A549 (cell line): ENCODE results near the gene ARAP1. TPM values are rescaled to one million over a fixed set of nuclear protein-coding genes. Genes with fewer than 3 reads are reported as not detected.

Experiments
- ATAC-seq, 2 experiments: fragments of 200-7000 bp in 1 of 2; fragments of >200 bp in 1 of 2; cut with Nextera tagmentation in 1 of 2; cut with Tn5 transposase in 1 of 2; 3 replicates each; pipeline versions ENCODE4 v1.8.0 to v1.9.1; 2018 to 2020; ENCODE audit warnings: mild to moderate bottlenecking in 1 of 2, moderate library complexity in 1 of 2
- CTCF ChIA-PET: fragments of 300-600 bp; sonication (Branson Sonifier 250); formaldehyde crosslinking; extraction: SDS; loops from one replicate; lab custom pipeline; 2021; ENCODE audit warnings: antibody characterized with exemption, inconsistent platforms; lab: Yijun Ruan, JAX
- POLR2A ChIA-PET: fragments of 350-600 bp; formaldehyde crosslinking; extraction: SDS; loops from one replicate; lab custom pipeline; 2021; ENCODE audit warnings: antibody characterized with exemption, inconsistent platforms; lab: Yijun Ruan, JAX
- DNase-seq, 2 experiments: peaks; one replicate each; pipeline versions ENCODE4 v3.0.0 to v3.0.0-alpha.2; 2011 to 2016; ENCODE audit warnings: low read depth in 1 of 2, low spot score in 1 of 2
- FAIRE-seq: peaks from 2 replicates; lab custom pipeline; 2011; peaks lifted over from hg19 to GRCh38; lab: Jason Lieb, UNC
- H3K27ac ChIP-seq, 2 experiments: fragments of >200 bp; sonication (Bioruptor Twin); formaldehyde crosslinking; 3 replicates each; pipeline ENCODE4 v1.5.1; 2016 to 2017
- H3K4me1 ChIP-seq: fragments of >200 bp; sonication (Bioruptor Twin); formaldehyde crosslinking; 3 replicates; pipeline ENCODE4 v1.6.1; 2016
- H3K4me2 ChIP-seq: fragments of >200 bp; sonication (Bioruptor Twin); formaldehyde crosslinking; 3 replicates; pipeline ENCODE4 v1.6.1; 2016
- H3K4me3 ChIP-seq: fragments of >200 bp; sonication (Bioruptor Twin); formaldehyde crosslinking; 3 replicates; pipeline ENCODE4 v1.5.1; 2016
- H3K9me3 ChIP-seq: fragments of >200 bp; sonication (Bioruptor Twin); formaldehyde crosslinking; 3 replicates; pipeline ENCODE4 v1.6.1; 2016
- CBX8 ChIP-seq: fragments of 200-600 bp; sonication (generic); IDR thresholded peaks from 2 replicates; pipeline ENCODE4 v1.6.1; 2016
- ESRRA ChIP-seq: fragments of 150-350 bp; IDR thresholded peaks from 2 replicates; pipeline ENCODE4 v1.6.1; 2014; ENCODE audit warnings: mild to moderate bottlenecking, low read length, borderline replicate concordance
- FOXS1 ChIP-seq: fragments of 250-450 bp; sonication (Bioruptor Pico); IDR thresholded peaks from 2 replicates; pipeline ENCODE4 v1.5.0; 2020; ENCODE audit warnings: mild to moderate bottlenecking, moderate library complexity
- HDAC2 ChIP-seq: fragments of 200-600 bp; sonication (generic); IDR thresholded peaks from 2 replicates; pipeline ENCODE4 v1.6.1; 2016
- HOXB5 ChIP-seq: fragments of 250-450 bp; sonication (Bioruptor Pico); IDR thresholded peaks from 2 replicates; pipeline ENCODE4 v1.5.0; 2020; ENCODE audit warnings: mild to moderate bottlenecking, moderate library complexity
- JUN ChIP-seq, 2 experiments: fragments of >200 bp; sonication (Bioruptor Twin); formaldehyde crosslinking; IDR thresholded peaks; 2 replicates in 1 of 2; 3 replicates in 1 of 2; pipeline ENCODE4 v1.6.1; 2016 to 2017
- KDM1A ChIP-seq: fragments of 200-600 bp; sonication (generic); IDR thresholded peaks from 2 replicates; pipeline ENCODE4 v1.6.1; 2016; ENCODE audit warnings: low read depth, mild to moderate bottlenecking
- MAFK ChIP-seq: fragments of 450-650 bp; IDR thresholded peaks from 2 replicates; pipeline ENCODE4 v1.6.1; 2014; ENCODE audit not compliant: partially characterized antibody
- MYC ChIP-seq: IDR thresholded peaks from 2 replicates; pipeline ENCODE4 v1.6.1; 2012; ENCODE audit warnings: mild to moderate bottlenecking, inconsistent platforms, low read length, improper control_type of control experiment, borderline replicate concordance
- NFE2L2 ChIP-seq: fragments of 150-350 bp; conservative IDR thresholded peaks from 2 replicates; pipeline ENCODE4 v1.6.1; 2014; ENCODE audit warnings: low read length
- NPAS2 ChIP-seq: fragments of 250-450 bp; sonication (Bioruptor Pico); IDR thresholded peaks from 2 replicates; pipeline ENCODE4 v1.8.0; 2022; ENCODE audit warnings: mild to moderate bottlenecking, moderate library complexity, borderline replicate concordance
- RAD21 ChIP-seq, 2 experiments: fragments of >200 bp in 1 of 2; sonication (Bioruptor Twin) in 1 of 2; formaldehyde crosslinking in 1 of 2; IDR thresholded peaks in 1 of 2; conservative IDR thresholded peaks in 1 of 2; 2 replicates in 1 of 2; 3 replicates in 1 of 2; pipeline ENCODE4 v1.6.1; 2012 to 2018; ENCODE audit warnings: inconsistent platforms in 1 of 2
- RCOR1 ChIP-seq: fragments of 150-350 bp; IDR thresholded peaks from 2 replicates; pipeline ENCODE4 v1.6.1; 2014; ENCODE audit warnings: antibody characterized with exemption, low read length, low read depth
- ZC3H11A ChIP-seq: fragments of 450-650 bp; IDR thresholded peaks from 2 replicates; pipeline ENCODE4 v1.6.1; 2014; ENCODE audit warnings: antibody characterized with exemption, mild to moderate bottlenecking
- ZSCAN20 ChIP-seq: fragments of 250-450 bp; sonication (Bioruptor Pico); IDR thresholded peaks from 2 replicates; pipeline ENCODE4 v1.8.0; 2022; ENCODE audit warnings: mild to moderate bottlenecking, moderate library complexity
- WGBS: methylation state at CpG from one replicate; pipeline ENCODE4 v1.1.6; 2017; ENCODE audit errors: missing lambda C conversion rate; 5-methylcytosine and 5-hydroxymethylcytosine counted together
- polyA plus RNA-seq, 4 experiments: library from polyadenylated mRNA; depleted of rRNA in 3 of 4; stranded (reverse); fragments of >200 nt; fragmentation: RNase III in 1 of 4; extraction: RNeasy Plus Mini Kit Qiagen cat#74134 plus additional on column Dnase treatment in 1 of 4; gene quantifications; 2 replicates in 3 of 4; 3 replicates in 1 of 4; pipeline ENCODE4 v1.2.3, GENCODE V29; 2011 to 2017
- TF ChIP-seq, protein P1 (sequence below): fragments of >200 bp; sonication (Bioruptor Twin); formaldehyde crosslinking; IDR thresholded peaks from 3 replicates; pipeline ENCODE4 v1.5.1; 2016
- TF ChIP-seq, protein P2 (sequence below): fragments of 450-650 bp; IDR thresholded peaks from 2 replicates; pipeline ENCODE4 v1.6.1; 2014; ENCODE audit warnings: antibody characterized with exemption
- TF ChIP-seq, protein P3 (sequence below): fragments of 250-450 bp; sonication (Bioruptor Pico); IDR thresholded peaks from 2 replicates; pipeline ENCODE4 v1.5.0; 2020; ENCODE audit warnings: low read depth, mild to moderate bottlenecking, moderate library complexity
- TF ChIP-seq, protein P4 (sequence below): fragments of 150-350 bp; IDR thresholded peaks from 2 replicates; pipeline ENCODE4 v1.6.1; 2014; ENCODE audit warnings: low read depth, mild to moderate bottlenecking, low read length
- TF ChIP-seq, protein P5 (sequence below): IDR thresholded peaks from 2 replicates; pipeline ENCODE4 v1.6.1; 2012; ENCODE audit warnings: low read depth, borderline replicate concordance
- TF ChIP-seq, protein P6 (sequence below): fragments of 200-600 bp; sonication (generic); IDR thresholded peaks from 2 replicates; pipeline ENCODE4 v1.6.1; 2016; ENCODE audit warnings: antibody characterized with exemption, mild to moderate bottlenecking, moderate library complexity
- TF ChIP-seq, protein P7 (sequence below): fragments of >200 bp; sonication (Bioruptor Twin); formaldehyde crosslinking; IDR thresholded peaks from 3 replicates; pipeline ENCODE4 v1.6.1; 2016
- TF ChIP-seq, protein P8 (sequence below): IDR thresholded peaks from 2 replicates; pipeline ENCODE4 v1.6.1; 2012

ARAP1 gene
- polyA plus RNA-seq, 2 of the 4 experiments (the other 2 are of a cell fraction): 29.5 to 30.1 TPM

DNA sequence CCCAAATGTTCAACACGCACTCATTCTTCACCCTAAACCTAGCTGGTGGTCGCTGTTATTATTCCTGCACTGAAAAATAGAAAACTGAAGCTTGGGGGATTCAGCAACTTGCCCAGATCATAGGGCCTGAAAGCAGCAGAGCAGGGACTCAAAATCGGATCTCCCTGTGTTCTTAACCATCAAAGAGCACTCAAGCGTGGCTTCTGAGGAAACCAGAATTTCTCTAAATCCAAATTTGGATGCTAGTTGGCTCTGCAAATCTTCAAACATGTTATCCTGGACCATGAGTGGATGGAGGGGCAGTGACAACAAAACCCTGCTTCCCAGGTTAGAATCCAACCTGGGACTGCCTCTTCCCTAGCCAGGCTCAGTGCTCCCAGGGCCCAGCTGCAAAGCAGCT is 11.6 kb upstream of the ARAP1 start:
- Histone ChIP-seq H3K4me3 (no peak overlapping the region), H3K4me2 (no peak overlapping the region), H3K4me1 (peaks cover 8% of the 10 kb centered on the region), H3K27ac (no peak overlapping the region), H3K9me3 (peaks cover 7% of the 10 kb centered on the region; the same call in 1 of the 3 replicates)
- DNase-seq: no peak
- TF ChIP-seq, protein P1, sequence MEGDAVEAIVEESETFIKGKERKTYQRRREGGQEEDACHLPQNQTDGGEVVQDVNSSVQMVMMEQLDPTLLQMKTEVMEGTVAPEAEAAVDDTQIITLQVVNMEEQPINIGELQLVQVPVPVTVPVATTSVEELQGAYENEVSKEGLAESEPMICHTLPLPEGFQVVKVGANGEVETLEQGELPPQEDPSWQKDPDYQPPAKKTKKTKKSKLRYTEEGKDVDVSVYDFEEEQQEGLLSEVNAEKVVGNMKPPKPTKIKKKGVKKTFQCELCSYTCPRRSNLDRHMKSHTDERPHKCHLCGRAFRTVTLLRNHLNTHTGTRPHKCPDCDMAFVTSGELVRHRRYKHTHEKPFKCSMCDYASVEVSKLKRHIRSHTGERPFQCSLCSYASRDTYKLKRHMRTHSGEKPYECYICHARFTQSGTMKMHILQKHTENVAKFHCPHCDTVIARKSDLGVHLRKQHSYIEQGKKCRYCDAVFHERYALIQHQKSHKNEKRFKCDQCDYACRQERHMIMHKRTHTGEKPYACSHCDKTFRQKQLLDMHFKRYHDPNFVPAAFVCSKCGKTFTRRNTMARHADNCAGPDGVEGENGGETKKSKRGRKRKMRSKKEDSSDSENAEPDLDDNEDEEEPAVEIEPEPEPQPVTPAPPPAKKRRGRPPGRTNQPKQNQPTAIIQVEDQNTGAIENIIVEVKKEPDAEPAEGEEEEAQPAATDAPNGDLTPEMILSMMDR: no peak
- TF ChIP-seq JUN (IDR thresholded peaks at IDR 0.05) (no peak), CBX8 (no peak), ZC3H11A (no peak), NPAS2 (no peak), RCOR1 (no peak), HOXB5 (CRISPR knock-in tag) (no peak), FOXS1 (CRISPR knock-in tag) (no peak), KDM1A (no peak), MAFK (no peak)
- TF ChIP-seq, protein P2, sequence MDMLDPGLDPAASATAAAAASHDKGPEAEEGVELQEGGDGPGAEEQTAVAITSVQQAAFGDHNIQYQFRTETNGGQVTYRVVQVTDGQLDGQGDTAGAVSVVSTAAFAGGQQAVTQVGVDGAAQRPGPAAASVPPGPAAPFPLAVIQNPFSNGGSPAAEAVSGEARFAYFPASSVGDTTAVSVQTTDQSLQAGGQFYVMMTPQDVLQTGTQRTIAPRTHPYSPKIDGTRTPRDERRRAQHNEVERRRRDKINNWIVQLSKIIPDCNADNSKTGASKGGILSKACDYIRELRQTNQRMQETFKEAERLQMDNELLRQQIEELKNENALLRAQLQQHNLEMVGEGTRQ: no peak
- TF ChIP-seq, protein P3, sequence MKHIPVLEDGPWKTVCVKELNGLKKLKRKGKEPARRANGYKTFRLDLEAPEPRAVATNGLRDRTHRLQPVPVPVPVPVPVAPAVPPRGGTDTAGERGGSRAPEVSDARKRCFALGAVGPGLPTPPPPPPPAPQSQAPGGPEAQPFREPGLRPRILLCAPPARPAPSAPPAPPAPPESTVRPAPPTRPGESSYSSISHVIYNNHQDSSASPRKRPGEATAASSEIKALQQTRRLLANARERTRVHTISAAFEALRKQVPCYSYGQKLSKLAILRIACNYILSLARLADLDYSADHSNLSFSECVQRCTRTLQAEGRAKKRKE: no peak
- TF ChIP-seq, protein P4, sequence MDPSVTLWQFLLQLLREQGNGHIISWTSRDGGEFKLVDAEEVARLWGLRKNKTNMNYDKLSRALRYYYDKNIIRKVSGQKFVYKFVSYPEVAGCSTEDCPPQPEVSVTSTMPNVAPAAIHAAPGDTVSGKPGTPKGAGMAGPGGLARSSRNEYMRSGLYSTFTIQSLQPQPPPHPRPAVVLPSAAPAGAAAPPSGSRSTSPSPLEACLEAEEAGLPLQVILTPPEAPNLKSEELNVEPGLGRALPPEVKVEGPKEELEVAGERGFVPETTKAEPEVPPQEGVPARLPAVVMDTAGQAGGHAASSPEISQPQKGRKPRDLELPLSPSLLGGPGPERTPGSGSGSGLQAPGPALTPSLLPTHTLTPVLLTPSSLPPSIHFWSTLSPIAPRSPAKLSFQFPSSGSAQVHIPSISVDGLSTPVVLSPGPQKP: no peak
- ATAC-seq: no peak
- ChIA-PET POLR2A (no interaction called here), CTCF (interaction anchor here (0.6 to 1.5 kb wide), 5 partner anchors 11 to 414 kb away, joined by 3 to 4 read pairs (median 3); partner anchors contain the start of gene ARAP1)
- no peak for FAIRE-seq
- 69% methylated on average over 4 of the region's 4 CpGs for WGBS

DNA sequence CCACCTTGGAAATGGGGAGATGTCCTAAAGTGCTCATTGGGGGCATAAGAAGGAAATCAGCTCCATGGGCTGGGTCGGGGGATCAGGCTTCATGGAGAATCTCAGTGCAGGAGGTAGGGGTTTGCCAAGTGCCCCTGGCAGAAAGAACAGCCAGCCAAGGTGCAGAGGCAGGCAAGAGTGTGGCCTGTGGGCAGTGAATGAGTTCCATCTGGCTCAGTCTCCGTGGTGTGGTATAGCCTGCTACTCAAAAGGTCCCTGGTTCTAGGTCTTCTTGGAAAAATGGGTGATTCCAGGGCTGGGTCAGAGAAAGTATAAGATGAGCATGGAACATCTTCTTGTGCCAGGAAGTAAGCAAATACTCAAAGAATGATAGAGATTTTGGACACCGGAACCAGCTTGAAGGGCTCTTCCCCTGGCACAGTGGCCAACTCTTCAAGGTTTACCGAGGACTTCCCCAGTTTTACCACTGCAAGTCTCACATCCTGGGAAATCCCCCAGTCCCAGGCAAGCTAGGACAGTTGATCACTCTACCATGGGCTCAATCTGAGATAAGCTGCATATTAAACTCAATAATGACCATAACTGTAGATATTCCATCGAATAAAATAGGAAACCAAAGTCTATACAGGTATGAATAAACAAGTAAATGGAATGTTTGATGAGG is 10.6 kb upstream of the ARAP1 start:
- no peak overlapping the region for H3K27ac ChIP-seq
- 74% methylated on average over 5 of the region's 5 CpGs for WGBS
- peaks cover 7% of the 10 kb centered on the region; the same call in 1 of the 3 replicates for H3K9me3 ChIP-seq
- CTCF ChIA-PET: interaction anchor here (0.7 to 1.5 kb wide), 5 partner anchors 10 to 415 kb away, joined by 3 to 4 read pairs (median 3); partner anchors contain the start of gene ARAP1
- DNase-seq: no peak
- ATAC-seq: no peak
- POLR2A ChIA-PET: no interaction called here
- H3K4me2 ChIP-seq: no peak overlapping the region
- H3K4me1 ChIP-seq: peaks cover 19% of the 10 kb centered on the region
- no peak for FAIRE-seq
- no peak overlapping the region for H3K4me3 ChIP-seq
- TF ChIP-seq, protein P5, sequence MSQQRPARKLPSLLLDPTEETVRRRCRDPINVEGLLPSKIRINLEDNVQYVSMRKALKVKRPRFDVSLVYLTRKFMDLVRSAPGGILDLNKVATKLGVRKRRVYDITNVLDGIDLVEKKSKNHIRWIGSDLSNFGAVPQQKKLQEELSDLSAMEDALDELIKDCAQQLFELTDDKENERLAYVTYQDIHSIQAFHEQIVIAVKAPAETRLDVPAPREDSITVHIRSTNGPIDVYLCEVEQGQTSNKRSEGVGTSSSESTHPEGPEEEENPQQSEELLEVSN: no peak
- TF ChIP-seq RAD21 (conservative IDR thresholded peaks at IDR 0.05 in 1 of 2, IDR thresholded peaks at IDR 0.05 in 1 of 2) (no peak), NFE2L2 (no peak), HDAC2 (no peak), ZSCAN20 (no peak), ESRRA (no peak), MYC (no peak)
- TF ChIP-seq, protein P6, sequence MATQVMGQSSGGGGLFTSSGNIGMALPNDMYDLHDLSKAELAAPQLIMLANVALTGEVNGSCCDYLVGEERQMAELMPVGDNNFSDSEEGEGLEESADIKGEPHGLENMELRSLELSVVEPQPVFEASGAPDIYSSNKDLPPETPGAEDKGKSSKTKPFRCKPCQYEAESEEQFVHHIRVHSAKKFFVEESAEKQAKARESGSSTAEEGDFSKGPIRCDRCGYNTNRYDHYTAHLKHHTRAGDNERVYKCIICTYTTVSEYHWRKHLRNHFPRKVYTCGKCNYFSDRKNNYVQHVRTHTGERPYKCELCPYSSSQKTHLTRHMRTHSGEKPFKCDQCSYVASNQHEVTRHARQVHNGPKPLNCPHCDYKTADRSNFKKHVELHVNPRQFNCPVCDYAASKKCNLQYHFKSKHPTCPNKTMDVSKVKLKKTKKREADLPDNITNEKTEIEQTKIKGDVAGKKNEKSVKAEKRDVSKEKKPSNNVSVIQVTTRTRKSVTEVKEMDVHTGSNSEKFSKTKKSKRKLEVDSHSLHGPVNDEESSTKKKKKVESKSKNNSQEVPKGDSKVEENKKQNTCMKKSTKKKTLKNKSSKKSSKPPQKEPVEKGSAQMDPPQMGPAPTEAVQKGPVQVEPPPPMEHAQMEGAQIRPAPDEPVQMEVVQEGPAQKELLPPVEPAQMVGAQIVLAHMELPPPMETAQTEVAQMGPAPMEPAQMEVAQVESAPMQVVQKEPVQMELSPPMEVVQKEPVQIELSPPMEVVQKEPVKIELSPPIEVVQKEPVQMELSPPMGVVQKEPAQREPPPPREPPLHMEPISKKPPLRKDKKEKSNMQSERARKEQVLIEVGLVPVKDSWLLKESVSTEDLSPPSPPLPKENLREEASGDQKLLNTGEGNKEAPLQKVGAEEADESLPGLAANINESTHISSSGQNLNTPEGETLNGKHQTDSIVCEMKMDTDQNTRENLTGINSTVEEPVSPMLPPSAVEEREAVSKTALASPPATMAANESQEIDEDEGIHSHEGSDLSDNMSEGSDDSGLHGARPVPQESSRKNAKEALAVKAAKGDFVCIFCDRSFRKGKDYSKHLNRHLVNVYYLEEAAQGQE: no peak
- TF ChIP-seq, protein P7, sequence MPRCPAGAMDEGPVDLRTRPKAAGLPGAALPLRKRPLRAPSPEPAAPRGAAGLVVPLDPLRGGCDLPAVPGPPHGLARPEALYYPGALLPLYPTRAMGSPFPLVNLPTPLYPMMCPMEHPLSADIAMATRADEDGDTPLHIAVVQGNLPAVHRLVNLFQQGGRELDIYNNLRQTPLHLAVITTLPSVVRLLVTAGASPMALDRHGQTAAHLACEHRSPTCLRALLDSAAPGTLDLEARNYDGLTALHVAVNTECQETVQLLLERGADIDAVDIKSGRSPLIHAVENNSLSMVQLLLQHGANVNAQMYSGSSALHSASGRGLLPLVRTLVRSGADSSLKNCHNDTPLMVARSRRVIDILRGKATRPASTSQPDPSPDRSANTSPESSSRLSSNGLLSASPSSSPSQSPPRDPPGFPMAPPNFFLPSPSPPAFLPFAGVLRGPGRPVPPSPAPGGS: no peak
- TF ChIP-seq, protein P8, sequence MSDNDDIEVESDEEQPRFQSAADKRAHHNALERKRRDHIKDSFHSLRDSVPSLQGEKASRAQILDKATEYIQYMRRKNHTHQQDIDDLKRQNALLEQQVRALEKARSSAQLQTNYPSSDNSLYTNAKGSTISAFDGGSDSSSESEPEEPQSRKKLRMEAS: no peak
- TF ChIP-seq, protein P4: no peak
